Hematopoietic multipotent progenitor cell treated with erythropoietin and hydrocortisone succinate and interleukin-3 and kit ligand, for 6 days (in vitro differentiated cells): ENCODE results near the gene TEX264.
A peak's percentile ranks its signal among the peaks of the same experiment; 100 is the strongest.

ENCODE experiments used
- DNase-seq: peaks from one replicate; pipeline ENCODE4 v3.0.0-alpha.2; 2015

The TEX264 gene

GRCh38 chr3:51700403-51700802, 29.4 kb downstream of the TEX264 start:
- DNase-seq, result no peak

- DNase-seq, result no peak
Observed at GRCh38 chr3:51702156-51702555, 31.1 kb downstream of the TEX264 start.

- DNase-seq, result no peak
Observed at GRCh38 chr3:51703068-51703760, 32.2 kb downstream of the TEX264 start.

GRCh38 chr3:51703761-51704510, 32.9 kb downstream of the TEX264 start:
- no peak for DNase-seq

- no peak for DNase-seq
Observed at GRCh38 chr3:51704511-51704950, 33.5 kb downstream of the TEX264 start.

GRCh38 chr3:51705276-51706020, 34.4 kb downstream of the TEX264 start:
- no peak for DNase-seq

GRCh38 chr3:51706021-51706485, 35.0 kb downstream of the TEX264 start:
- no peak for DNase-seq

GRCh38 chr3:51706788-51707731, 36.0 kb downstream of the TEX264 start, which contains the start of gene GRM2:
Gene GRM2, plus strand, starts transcription at chr3:51707068. Its CDS starts 1,916 bp downstream, at chr3:51708984.
- peak; percentile 78 for DNase-seq

- DNase-seq, result no peak
Observed at GRCh38 chr3:51708216-51708845, 37.3 kb downstream of the TEX264 start.

- no peak for DNase-seq
Observed at GRCh38 chr3:51709004-51709420, 38.0 kb downstream of the TEX264 start.

GRCh38 chr3:51709675-51710074, 38.6 kb downstream of the TEX264 start:
- no peak for DNase-seq

- peak; percentile 41 for DNase-seq
Observed at GRCh38 chr3:51710631-51711351, 39.7 kb downstream of the TEX264 start.

GRCh38 chr3:51711352-51712037, 40.4 kb downstream of the TEX264 start:
- DNase-seq, result no peak

GRCh38 chr3:51712038-51712420, 41.0 kb downstream of the TEX264 start:
- DNase-seq, result no peak

- DNase-seq, result no peak
Observed at GRCh38 chr3:51712511-51712931, 41.5 kb downstream of the TEX264 start.

GRCh38 chr3:51712963-51713362, 41.9 kb downstream of the TEX264 start:
- DNase-seq, result no peak

GRCh38 chr3:51715231-51715976, 44.4 kb downstream of the TEX264 start:
- DNase-seq, result no peak

- DNase-seq, result no peak
Observed at GRCh38 chr3:51715977-51716294, 44.9 kb downstream of the TEX264 start.

- no peak for DNase-seq
Observed at GRCh38 chr3:51716805-51717204, 45.8 kb downstream of the TEX264 start.

- no peak for DNase-seq
Observed at GRCh38 chr3:51717446-51717845, 46.4 kb downstream of the TEX264 start.
